Upper lobe of right lung (tissue), 1 donor: Measurements from ENCODE around the gene AP5B1. TPM values are rescaled to one million over a fixed set of nuclear protein-coding genes. Genes with fewer than 3 reads are reported as not detected.
A peak's percentile ranks its signal among the peaks of the same experiment; 100 is the strongest.

Experiments
- ATAC-seq: fragments of 200-7000 bp; cut with Tn5 transposase; one replicate; pipeline ENCODE4 v1.9.1; 2020; ENCODE audit warnings: mild to moderate bottlenecking, moderate library complexity
- DNase-seq: peaks from one replicate; pipeline ENCODE4 v3.0.0-alpha.2; 2020
- H3K27ac ChIP-seq: fragments of 200-600 bp; one replicate; pipeline ENCODE4 v1.8.0; 2022
- H3K27me3 ChIP-seq: fragments of 200-600 bp; one replicate; pipeline ENCODE4 v1.8.0; 2022; ENCODE audit warnings: mild to moderate bottlenecking
- H3K36me3 ChIP-seq: fragments of 200-600 bp; one replicate; pipeline ENCODE4 v1.8.0; 2022
- H3K4me1 ChIP-seq: fragments of 200-600 bp; one replicate; pipeline ENCODE4 v1.8.0; 2022
- H3K4me3 ChIP-seq: fragments of 200-600 bp; one replicate; pipeline ENCODE4 v1.8.0; 2022; ENCODE audit warnings: mild to moderate bottlenecking
- H3K9me3 ChIP-seq: fragments of 200-600 bp; one replicate; pipeline ENCODE4 v1.8.0; 2022
- intact Hi-C: fragments of 100-400 bp; cut with DNase I; formaldehyde crosslinking; loops from one replicate; pipeline ENCODE4 v1.11.0; 2022
- total RNA-seq: library from RNA; stranded (reverse); fragmentation: NEBNext Ultra II Directional; extraction: Animal tissue kit (Norgen Biotek cat#: 25700); gene quantifications from one replicate; pipeline ENCODE4 v1.2.1, GENCODE V29; 2021
- TF ChIP-seq, protein P1 (sequence below): fragments of 200-600 bp; IDR thresholded peaks from one replicate; pipeline ENCODE4 v1.8.0; 2022; ENCODE audit warnings: antibody characterized with exemption
- donor health status: DM: no; HTN: yes; CAD: no; lungs with severe emphysema.

The AP5B1 gene
- total RNA-seq, 1 donor from 2014 or later, result 35.6 TPM

DNA sequence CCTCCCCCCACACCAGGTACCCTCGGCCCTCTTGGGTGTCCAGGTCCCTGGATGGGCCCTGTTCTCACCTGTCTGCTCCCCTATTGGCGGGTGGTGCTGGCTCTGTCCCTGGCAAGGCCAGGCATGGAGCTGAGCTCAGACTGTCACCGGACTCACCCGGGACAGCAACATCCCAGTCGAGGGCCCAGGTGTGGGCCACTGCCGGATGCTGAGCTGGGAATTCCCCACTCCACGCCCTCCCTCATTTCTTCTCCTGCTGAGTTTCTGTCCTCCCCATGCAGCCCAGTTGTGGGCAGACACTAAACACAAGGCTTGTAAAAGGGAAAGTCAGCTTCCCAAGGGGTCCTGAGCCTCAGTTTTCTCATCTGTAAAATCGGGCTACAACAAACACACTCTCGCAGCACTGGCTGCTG, 2.0 kb upstream of the AP5B1 start:
- H3K9me3 ChIP-seq, result no peaks in the 10 kb centered on the region
- no peak overlapping the region for H3K27ac ChIP-seq
- no peak overlapping the region for H3K4me3 ChIP-seq
- ATAC-seq (no peak), DNase-seq (peak; percentile 66)
- H3K36me3 ChIP-seq, result peaks cover 14% of the 10 kb centered on the region
- intact Hi-C loops, result no loop called here
- peaks cover 22% of the 10 kb centered on the region for H3K4me1 ChIP-seq
- TF ChIP-seq, protein P1, sequence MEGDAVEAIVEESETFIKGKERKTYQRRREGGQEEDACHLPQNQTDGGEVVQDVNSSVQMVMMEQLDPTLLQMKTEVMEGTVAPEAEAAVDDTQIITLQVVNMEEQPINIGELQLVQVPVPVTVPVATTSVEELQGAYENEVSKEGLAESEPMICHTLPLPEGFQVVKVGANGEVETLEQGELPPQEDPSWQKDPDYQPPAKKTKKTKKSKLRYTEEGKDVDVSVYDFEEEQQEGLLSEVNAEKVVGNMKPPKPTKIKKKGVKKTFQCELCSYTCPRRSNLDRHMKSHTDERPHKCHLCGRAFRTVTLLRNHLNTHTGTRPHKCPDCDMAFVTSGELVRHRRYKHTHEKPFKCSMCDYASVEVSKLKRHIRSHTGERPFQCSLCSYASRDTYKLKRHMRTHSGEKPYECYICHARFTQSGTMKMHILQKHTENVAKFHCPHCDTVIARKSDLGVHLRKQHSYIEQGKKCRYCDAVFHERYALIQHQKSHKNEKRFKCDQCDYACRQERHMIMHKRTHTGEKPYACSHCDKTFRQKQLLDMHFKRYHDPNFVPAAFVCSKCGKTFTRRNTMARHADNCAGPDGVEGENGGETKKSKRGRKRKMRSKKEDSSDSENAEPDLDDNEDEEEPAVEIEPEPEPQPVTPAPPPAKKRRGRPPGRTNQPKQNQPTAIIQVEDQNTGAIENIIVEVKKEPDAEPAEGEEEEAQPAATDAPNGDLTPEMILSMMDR, result no peak
- H3K27me3 ChIP-seq, result peaks cover 12% of the 10 kb centered on the region

DNA sequence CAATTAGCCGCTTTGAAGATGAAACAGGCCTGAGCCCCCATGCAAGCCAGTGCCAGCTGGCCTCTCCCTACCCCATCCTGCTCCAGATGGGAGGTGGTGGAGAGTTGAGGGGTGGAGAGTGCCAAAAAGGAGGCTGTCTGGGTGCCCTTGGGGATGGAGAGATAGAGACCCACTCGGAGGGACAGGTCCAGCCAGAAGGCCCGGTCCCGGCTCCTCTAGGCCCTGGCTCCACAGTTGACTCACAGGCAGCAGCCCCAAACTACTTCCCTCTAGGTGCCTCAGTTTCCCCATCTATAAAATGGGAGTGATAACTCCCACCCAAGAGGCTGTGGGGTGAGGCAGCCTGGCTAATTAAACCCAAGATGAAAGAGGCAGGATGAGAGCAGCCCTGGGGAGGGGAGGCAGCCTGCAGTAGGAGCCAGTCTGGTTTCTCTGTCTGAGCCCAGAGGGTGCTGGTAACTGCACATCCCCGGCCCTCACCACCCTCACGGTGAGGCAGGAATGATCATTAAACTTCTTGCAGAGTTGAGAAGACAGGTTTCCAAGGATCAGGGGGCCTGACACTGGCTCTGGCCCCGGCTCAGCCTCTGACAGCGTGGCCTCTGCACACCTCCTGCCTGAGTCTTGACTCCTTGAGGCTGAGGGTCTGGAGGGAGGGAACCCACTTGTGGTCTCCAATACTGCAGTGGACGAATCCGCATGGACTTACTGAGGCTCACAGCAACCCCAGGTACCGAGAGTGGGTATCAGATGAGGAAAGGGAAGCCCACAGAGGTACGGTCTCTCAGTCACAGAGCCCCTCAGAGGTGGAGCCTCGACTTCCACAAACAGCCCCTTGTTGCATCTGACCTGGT, 1.4 kb upstream of the AP5B1 start:
- peaks cover 18% of the 10 kb centered on the region for H3K4me1 ChIP-seq
- intact Hi-C loops, result no loop called here
- ATAC-seq (no peak), DNase-seq (peak; percentile 33)
- TF ChIP-seq, protein P1, result no peak
- no peak overlapping the region for H3K27ac ChIP-seq
- H3K4me3 ChIP-seq, result no peak overlapping the region
- peaks cover 9% of the 10 kb centered on the region for H3K27me3 ChIP-seq
- H3K9me3 ChIP-seq, result no peaks in the 10 kb centered on the region
- H3K36me3 ChIP-seq, result peaks cover 20% of the 10 kb centered on the region

DNA sequence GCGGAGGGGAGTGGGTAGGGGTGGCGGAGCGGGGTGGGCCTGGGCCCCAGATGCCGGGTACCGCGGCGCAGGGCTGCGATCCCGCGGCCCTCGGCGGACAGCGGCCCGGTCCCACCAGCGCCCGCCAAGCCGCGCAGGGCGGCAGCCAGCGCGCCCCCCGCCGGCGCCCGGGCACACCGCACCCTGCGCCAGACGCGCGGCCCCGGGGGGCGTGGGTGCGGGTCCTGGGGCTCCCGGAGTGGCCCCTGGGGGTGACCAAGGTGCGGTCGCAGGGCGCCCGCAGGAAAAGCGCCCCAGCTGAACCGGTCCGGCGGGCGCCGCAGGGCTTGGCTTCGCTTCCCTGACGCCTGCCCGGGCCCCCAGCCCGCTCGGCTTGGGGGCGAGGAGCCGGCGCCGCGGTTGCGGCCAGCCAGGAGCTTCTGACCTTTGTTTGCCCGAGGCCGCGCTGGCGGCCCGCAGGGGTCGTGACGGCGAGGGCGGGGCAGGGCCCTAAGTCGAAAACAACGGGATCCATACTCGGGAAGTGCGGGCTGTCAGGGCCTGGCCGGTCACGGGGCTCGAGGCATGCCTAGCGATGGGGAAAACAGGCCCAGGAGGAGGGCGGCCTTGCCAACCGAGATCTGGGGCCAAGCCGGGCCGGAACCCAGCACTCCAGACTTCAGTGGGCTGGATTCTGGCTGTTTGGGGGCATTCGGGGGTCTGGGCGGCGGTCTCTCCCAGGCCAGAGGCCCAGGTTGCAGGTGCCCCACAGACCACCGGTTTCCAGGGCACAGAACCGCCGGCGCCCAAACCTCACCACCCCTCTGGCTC, 581 bp upstream of the AP5B1 start:
- ATAC-seq (peak; percentile 54), DNase-seq (peak; percentile 80)
- peaks cover 9% of the 10 kb centered on the region for H3K27me3 ChIP-seq

DNA sequence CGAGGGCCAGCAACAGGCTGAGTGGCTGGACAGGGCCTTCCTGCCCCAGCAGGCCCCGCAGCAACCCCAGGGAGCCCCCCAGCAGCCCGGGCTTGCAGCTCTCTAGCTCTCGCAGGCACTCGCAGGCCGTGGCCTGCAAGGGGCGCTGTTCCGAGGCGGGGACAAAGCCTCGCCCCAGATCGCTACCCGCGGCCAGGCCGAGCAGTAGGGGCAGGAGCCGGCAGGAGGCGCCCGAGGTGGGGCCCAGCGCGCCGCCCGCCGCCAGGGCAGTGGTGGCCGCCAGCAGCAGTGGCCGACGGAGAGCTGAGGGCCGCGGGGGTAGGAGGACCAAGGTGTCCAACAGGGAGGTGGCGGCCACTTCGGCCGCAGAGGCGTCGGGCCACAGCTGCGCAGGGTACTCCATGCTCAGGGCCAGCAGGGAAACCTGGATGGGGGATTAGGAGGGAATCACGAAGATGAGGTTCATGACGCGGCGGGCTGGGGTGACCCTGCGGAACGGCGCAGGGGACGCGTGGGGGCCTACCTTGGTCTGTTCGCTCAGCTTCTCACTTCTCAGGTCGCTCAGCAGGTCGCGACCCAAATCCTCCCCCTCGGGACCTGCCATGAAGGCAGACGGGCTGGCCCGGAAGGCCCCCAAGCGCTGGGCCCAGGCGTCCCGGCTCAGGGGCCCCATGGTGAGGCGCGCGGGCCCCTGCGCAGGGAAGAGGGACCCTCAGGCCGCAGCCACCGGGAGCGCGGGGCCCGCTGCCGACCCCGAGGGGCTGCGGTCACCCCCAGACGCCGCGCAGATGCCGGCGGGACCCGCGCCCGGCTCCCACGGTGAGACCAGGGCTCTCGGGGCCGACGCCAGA, 632 bp downstream of the AP5B1 start:
- Histone ChIP-seq H3K9me3 (no peaks in the 10 kb centered on the region), H3K4me1 (peaks cover 21% of the 10 kb centered on the region), H3K27ac (peak overlapping the region; percentile 92), H3K36me3 (peaks cover 27% of the 10 kb centered on the region), H3K4me3 (peak overlapping the region; percentile 74), H3K27me3 (no peaks in the 10 kb centered on the region)
- intact Hi-C loops, result no loop called here
- ATAC-seq (peak; percentile 87), DNase-seq (peak; percentile 94)
- TF ChIP-seq, protein P1, result peak; percentile 97

More for the DNA sequence above, 581 bp upstream of the AP5B1 start:
- Histone ChIP-seq H3K4me3 (peak overlapping the region; percentile 74), H3K9me3 (no peaks in the 10 kb centered on the region), H3K4me1 (peaks cover 15% of the 10 kb centered on the region), H3K27ac (peak overlapping the region; percentile 77), H3K36me3 (peaks cover 27% of the 10 kb centered on the region)
- intact Hi-C loops, result no loop called here
- TF ChIP-seq, protein P1, result peak; percentile 24

DNA sequence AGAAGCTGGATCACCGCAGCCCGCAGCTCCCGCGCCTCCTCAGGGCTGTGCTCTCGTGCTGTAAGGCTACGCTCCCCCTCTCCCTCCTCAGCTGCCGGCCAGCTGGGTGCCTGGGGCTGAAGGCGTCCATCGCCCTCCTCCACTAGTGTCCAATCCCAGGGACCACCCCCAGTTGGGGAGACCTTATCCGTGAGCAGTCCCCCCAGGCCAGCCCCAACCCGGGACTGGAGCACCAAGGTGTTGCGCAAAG, 1.2 kb downstream of the AP5B1 start:
- intact Hi-C loops, result no loop called here
- DNase-seq (no peak), ATAC-seq (no peak)
- Histone ChIP-seq H3K36me3 (peaks cover 27% of the 10 kb centered on the region), H3K4me3 (peak overlapping the region; percentile 74), H3K4me1 (peaks cover 27% of the 10 kb centered on the region), H3K27me3 (no peaks in the 10 kb centered on the region), H3K27ac (peak overlapping the region; percentile 92), H3K9me3 (no peaks in the 10 kb centered on the region)
- TF ChIP-seq, protein P1, result no peak
